HEK293T (cell line): ENCODE results near the gene PIK3CD.

Experiments
- CTCF ChIA-PET: fragments of 350-600 bp; formaldehyde crosslinking; extraction: SDS; loops from one replicate; lab custom pipeline; 2021; ENCODE audit warnings: antibody characterized with exemption, inconsistent platforms; lab: Yijun Ruan, JAX
- POLR2A ChIA-PET: fragments of 350-600 bp; formaldehyde crosslinking; extraction: SDS; loops from one replicate; lab custom pipeline; 2020; ENCODE audit warnings: antibody characterized with exemption, inconsistent platforms; lab: Yijun Ruan, JAX
- DNase-seq: peaks from one replicate; pipeline ENCODE4 v3.0.0; 2012; ENCODE audit warnings: mixed read lengths; ENCODE audit errors: extremely low spot score
- ARNT ChIP-seq: fragments of 450-650 bp; IDR thresholded peaks from 2 replicates; pipeline ENCODE4 v1.6.1; 2017; ENCODE audit warnings: mild to moderate bottlenecking
- BHLHE40 ChIP-seq: fragments of 450-650 bp; IDR thresholded peaks from 2 replicates; pipeline ENCODE4 v1.6.1; 2016; ENCODE audit warnings: mild to moderate bottlenecking, moderate library complexity, borderline replicate concordance
- CTBP1 ChIP-seq: fragments of 450-650 bp; IDR thresholded peaks from 2 replicates; pipeline ENCODE4 v1.6.1; 2016; ENCODE audit warnings: borderline replicate concordance
- ELF4 ChIP-seq: fragments of 450-650 bp; IDR thresholded peaks from 2 replicates; pipeline ENCODE4 v1.6.1; 2017; ENCODE audit warnings: antibody characterized with exemption
- FOXA1 ChIP-seq: fragments of 450-650 bp; IDR thresholded peaks from 2 replicates; pipeline ENCODE4 v1.6.1; 2016; ENCODE audit warnings: mild to moderate bottlenecking
- FOXK2 ChIP-seq: fragments of 450-650 bp; IDR thresholded peaks from 2 replicates; pipeline ENCODE4 v1.6.1; 2016; ENCODE audit warnings: mild to moderate bottlenecking
- FOXM1 ChIP-seq: fragments of 450-650 bp; IDR thresholded peaks from 2 replicates; pipeline ENCODE4 v1.6.1; 2017; ENCODE audit warnings: mild to moderate bottlenecking, borderline replicate concordance
- HDGF ChIP-seq: fragments of 450-650 bp; IDR thresholded peaks from 2 replicates; pipeline ENCODE4 v1.6.1; 2017; ENCODE audit warnings: antibody characterized with exemption, borderline replicate concordance
- L3MBTL2 ChIP-seq: fragments of 450-650 bp; conservative IDR thresholded peaks from 2 replicates; pipeline ENCODE4 v1.6.1; 2016; ENCODE audit warnings: mild to moderate bottlenecking
- LEF1 ChIP-seq: fragments of 450-650 bp; IDR thresholded peaks from 2 replicates; pipeline ENCODE4 v1.6.1; 2017; ENCODE audit warnings: mild to moderate bottlenecking, borderline replicate concordance
- NFRKB ChIP-seq: fragments of 450-650 bp; IDR thresholded peaks from 2 replicates; pipeline ENCODE4 v1.6.1; 2016; ENCODE audit warnings: mild to moderate bottlenecking, moderate library complexity
- PKNOX1 ChIP-seq: fragments of 450-650 bp; IDR thresholded peaks from 2 replicates; pipeline ENCODE4 v1.6.1; 2016
- SP1 ChIP-seq: fragments of 450-650 bp; IDR thresholded peaks from 2 replicates; pipeline ENCODE4 v1.6.1; 2017
- SUZ12 ChIP-seq: fragments of 450-650 bp; IDR thresholded peaks from 2 replicates; pipeline ENCODE4 v1.6.1; 2016; ENCODE audit warnings: mild to moderate bottlenecking
- TARDBP ChIP-seq: fragments of 450-650 bp; IDR thresholded peaks from 2 replicates; pipeline ENCODE4 v1.6.1; 2016
- ZNF384 ChIP-seq: fragments of 450-650 bp; IDR thresholded peaks from 2 replicates; pipeline ENCODE4 v1.6.1; 2016

PIK3CD gene

GRCh38 chr1:9657521-9658032 is 6.0 kb downstream of the PIK3CD start:
- TF ChIP-seq HDGF (no peak), FOXM1 (no peak)
- CTCF ChIA-PET: no interaction called here
- POLR2A ChIA-PET: no interaction called here
- no peak for DNase-seq

GRCh38 chr1:9658199-9658598 is 6.7 kb downstream of the PIK3CD start:
- TF ChIP-seq HDGF (no peak), BHLHE40 (no peak), NFRKB (no peak), LEF1 (no peak), FOXA1 (no peak), TARDBP (no peak), CTBP1 (no peak), FOXK2 (no peak), ARNT (no peak), ELF4 (no peak), SUZ12 (no peak), PKNOX1 (no peak), SP1 (no peak), FOXM1 (no peak)
- no peak for DNase-seq
- ChIA-PET CTCF (no interaction called here), POLR2A (no interaction called here)

GRCh38 chr1:9659328-9659727 is 7.8 kb downstream of the PIK3CD start:
- no peak for DNase-seq
- ChIA-PET POLR2A (no interaction called here), CTCF (no interaction called here)
- TF ChIP-seq TARDBP (no peak), BHLHE40 (no peak), ARNT (no peak), ZNF384 (no peak), ELF4 (no peak), SUZ12 (no peak)

- DNase-seq: no peak
- TF ChIP-seq FOXM1 (no peak), NFRKB (no peak), ARNT (no peak), FOXK2 (no peak), FOXA1 (no peak), CTBP1 (no peak), ZNF384 (no peak), ELF4 (no peak), LEF1 (no peak), SP1 (no peak), SUZ12 (no peak), TARDBP (no peak), PKNOX1 (no peak), L3MBTL2 (no peak), BHLHE40 (no peak), HDGF (no peak)
- ChIA-PET POLR2A (no interaction called here), CTCF (no interaction called here)
Measured at GRCh38 chr1:9663257-9663656, 11.7 kb downstream of the PIK3CD start.

GRCh38 chr1:9665193-9665592 is 13.7 kb downstream of the PIK3CD start:
- ChIA-PET POLR2A (interaction anchor here (0.8 kb wide), 1 partner anchor 19 kb away, joined by 3 read pairs; no protein-coding TSS in a partner anchor), CTCF (no interaction called here)
- no peak for DNase-seq
- TF ChIP-seq HDGF: no peak

DNA sequence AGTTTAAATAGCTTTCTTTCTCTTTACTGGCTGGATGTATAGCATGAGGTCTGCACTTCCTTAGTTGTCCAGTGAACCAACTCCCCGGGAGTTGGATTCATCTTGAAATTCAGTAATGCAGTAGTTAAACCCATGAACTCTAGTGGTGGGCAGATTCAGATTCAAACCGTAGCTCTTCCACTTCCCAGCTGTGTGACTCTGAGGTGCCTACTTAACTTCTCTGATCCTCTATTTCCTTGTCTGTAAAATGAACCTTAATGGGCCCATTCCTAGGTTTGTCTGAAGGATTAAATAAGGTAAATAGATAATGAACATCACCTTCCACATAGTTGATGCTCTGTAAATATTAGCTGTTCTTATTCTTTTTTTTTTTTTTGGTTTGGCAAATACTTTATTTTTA is 16.5 kb downstream of the PIK3CD start:
- DNase-seq: no peak
- TF ChIP-seq TARDBP: no peak
- TF ChIP-seq NFRKB: no peak
- no peak for TF ChIP-seq ZNF384
- no peak for TF ChIP-seq ARNT
- no peak for TF ChIP-seq ELF4
- TF ChIP-seq PKNOX1: no peak
- TF ChIP-seq LEF1: no peak
- no peak for TF ChIP-seq FOXK2
- TF ChIP-seq HDGF: no peak
- no peak for TF ChIP-seq SUZ12
- ChIA-PET CTCF (interaction anchor here (0.6 kb wide), 1 partner anchor 206 kb away, joined by 3 read pairs; no protein-coding TSS in a partner anchor), POLR2A (no interaction called here)

- DNase-seq: no peak
- ChIA-PET CTCF (interaction anchor here (0.7 kb wide), 1 partner anchor 12 kb away, joined by 5 read pairs; no protein-coding TSS in a partner anchor), POLR2A (no interaction called here)
- no peak for TF ChIP-seq FOXA1
- no peak for TF ChIP-seq ELF4
- no peak for TF ChIP-seq HDGF
- no peak for TF ChIP-seq ARNT
- TF ChIP-seq CTBP1: no peak
- TF ChIP-seq NFRKB: no peak
- TF ChIP-seq L3MBTL2: no peak
- no peak for TF ChIP-seq PKNOX1
Measured at GRCh38 chr1:9670085-9670484, 18.6 kb downstream of the PIK3CD start.
